Ecto neural progenitor cell (in vitro differentiated cells): ENCODE results near the gene SLC38A8.

Source experiments
- DNase-seq: peaks from one replicate; pipeline ENCODE4 v3.0.0-alpha.2; 2018; ENCODE audit warnings: low spot score

SLC38A8 gene

GRCh38 chr16:84042308-84042878 is at the start of gene SLC38A8:
Gene SLC38A8, minus strand, starts transcription at chr16:84042795. Its CDS starts 638 bp downstream, at chr16:84042157.
- DNase-seq: no peak

GRCh38 chr16:84091460-84091859 is 48.9 kb upstream of the SLC38A8 start:
- no peak for DNase-seq

GRCh38 chr16:84090211-84090610 is 47.6 kb upstream of the SLC38A8 start:
- DNase-seq: no peak

GRCh38 chr16:84088695-84089395 is 46.2 kb upstream of the SLC38A8 start:
- DNase-seq: no peak

GRCh38 chr16:84087466-84088151 is 45.0 kb upstream of the SLC38A8 start:
- no peak for DNase-seq

GRCh38 chr16:84087001-84087400 is 44.4 kb upstream of the SLC38A8 start:
- no peak for DNase-seq

GRCh38 chr16:84086341-84086740 is 43.7 kb upstream of the SLC38A8 start:
- no peak for DNase-seq

- DNase-seq: no peak
These were observed 43.2 kb upstream of the SLC38A8 start for GRCh38 chr16:84085773-84086172.

GRCh38 chr16:84085271-84085667 is 42.7 kb upstream of the SLC38A8 start:
- DNase-seq: no peak

GRCh38 chr16:84084570-84085270 is 42.1 kb upstream of the SLC38A8 start:
- DNase-seq: peak; percentile 67

GRCh38 chr16:84082835-84083569 is 40.4 kb upstream of the SLC38A8 start:
- DNase-seq: no peak

- no peak for DNase-seq
These were observed 39.5 kb upstream of the SLC38A8 start for GRCh38 chr16:84082110-84082509.

GRCh38 chr16:84081446-84081989 is 38.9 kb upstream of the SLC38A8 start:
- DNase-seq: no peak

GRCh38 chr16:84080813-84081212 is 38.2 kb upstream of the SLC38A8 start:
- no peak for DNase-seq

- DNase-seq: no peak
These were observed 37.8 kb upstream of the SLC38A8 start for GRCh38 chr16:84080378-84080777.

- no peak for DNase-seq
These were observed 37.1 kb upstream of the SLC38A8 start for GRCh38 chr16:84079664-84080063.

GRCh38 chr16:84075376-84075775 is 32.8 kb upstream of the SLC38A8 start:
- DNase-seq: no peak

GRCh38 chr16:84074721-84075120 is 32.1 kb upstream of the SLC38A8 start:
- DNase-seq: no peak

- DNase-seq: no peak
These were observed 29.4 kb upstream of the SLC38A8 start for GRCh38 chr16:84072014-84072413.

- DNase-seq: no peak
These were observed 28.5 kb upstream of the SLC38A8 start for GRCh38 chr16:84071121-84071520.

- no peak for DNase-seq
These were observed 26.9 kb upstream of the SLC38A8 start for GRCh38 chr16:84069540-84069939.
